Suppressor macrophage treated with lipopolysaccharide for 4 hours (primary cell): ENCODE measurements around the gene IL17RD.
A peak's percentile ranks its signal among the peaks of the same experiment; 100 is the strongest.

ENCODE experiments used
- DNase-seq: peaks from one replicate; pipeline ENCODE4 v3.0.0-alpha.2; 2020

The IL17RD gene

DNA sequence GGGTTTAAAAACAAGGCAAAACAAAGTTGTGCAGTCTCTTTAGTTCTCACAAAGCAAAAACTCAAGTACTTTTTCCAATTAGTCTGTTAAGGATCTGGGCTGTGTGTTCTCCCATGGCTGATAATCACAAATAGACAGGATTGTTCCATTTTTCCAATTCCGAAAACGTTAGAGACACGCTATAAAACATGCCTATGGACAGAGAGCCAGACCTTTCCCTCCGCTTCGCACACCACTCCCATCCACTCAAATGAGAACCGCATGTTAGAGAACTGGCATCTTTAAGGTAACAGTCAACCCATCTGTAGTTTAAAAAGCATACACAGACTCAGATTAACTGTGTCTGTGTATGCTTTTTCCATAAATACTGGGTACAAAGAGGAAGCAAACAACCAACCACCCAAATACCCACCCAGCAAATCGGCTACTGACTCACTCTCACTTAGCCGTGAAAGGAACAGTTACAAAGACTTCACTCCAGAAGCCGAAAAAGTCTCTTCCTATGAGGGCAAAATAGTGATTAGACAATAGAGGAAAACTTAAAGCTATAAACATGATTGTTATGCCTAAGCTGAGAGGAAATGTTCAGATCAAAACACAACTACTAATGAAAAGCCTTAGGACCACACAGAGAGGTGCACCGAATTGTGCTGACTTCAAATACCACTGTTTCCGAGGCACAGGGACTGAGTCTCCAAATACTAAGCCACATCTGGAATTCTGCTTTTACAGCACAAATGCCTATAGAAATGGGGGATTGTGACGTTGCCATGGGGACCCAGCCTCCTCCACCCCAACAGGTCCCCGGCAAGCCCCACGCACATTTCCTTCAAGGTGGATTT, 36.1 kb downstream of the IL17RD start:
- DNase-seq, result no peak

DNA sequence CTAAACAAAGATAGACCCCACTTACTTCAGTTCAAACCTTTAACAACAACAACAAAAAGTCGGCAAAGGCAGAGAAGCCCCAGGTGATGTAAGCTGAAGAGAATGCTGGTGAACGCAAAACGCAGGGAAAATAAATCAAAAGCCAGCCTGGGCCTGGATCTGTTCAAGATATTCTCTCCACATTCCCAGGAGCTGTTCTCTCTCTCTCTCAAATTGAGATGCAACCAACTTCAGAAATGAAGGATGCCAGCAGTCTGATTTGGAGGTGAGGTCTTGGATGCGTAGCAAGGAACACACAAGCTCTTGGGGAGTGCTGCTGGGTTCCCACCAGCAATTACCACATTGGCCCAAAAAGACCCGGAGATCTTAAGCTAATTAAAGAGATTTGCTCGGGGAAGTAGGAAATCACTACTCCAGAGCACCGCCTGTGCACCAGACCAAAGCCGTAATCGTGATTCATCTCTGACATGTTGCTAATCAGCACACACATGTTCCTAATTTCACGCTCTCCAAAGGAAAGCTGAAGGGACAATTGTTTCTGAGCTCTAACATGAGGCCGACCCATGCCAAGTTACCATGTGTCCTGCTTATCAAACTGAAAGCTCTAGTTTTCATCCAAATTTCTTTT, 37.1 kb downstream of the IL17RD start:
- DNase-seq, result no peak

DNA sequence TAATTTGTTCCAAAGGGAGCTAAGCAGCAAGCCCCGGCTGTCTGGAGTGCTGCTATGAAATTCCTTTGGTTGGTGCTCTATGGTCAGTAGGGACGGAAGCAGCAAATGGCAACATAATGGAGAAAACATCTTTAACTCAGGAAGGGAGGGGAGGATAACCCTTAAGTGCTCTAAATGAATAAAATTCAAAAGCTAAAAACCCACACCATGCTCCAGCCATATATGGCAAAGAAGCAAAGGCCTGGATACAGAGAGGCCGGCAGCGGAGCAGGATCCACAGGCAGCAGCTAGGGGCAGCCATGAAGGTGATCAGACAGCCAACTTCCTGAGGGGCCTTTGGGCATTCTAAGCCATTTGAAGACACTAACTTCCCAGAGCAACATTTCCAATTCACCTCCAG, 38.9 kb downstream of the IL17RD start:
- DNase-seq, result no peak

DNA sequence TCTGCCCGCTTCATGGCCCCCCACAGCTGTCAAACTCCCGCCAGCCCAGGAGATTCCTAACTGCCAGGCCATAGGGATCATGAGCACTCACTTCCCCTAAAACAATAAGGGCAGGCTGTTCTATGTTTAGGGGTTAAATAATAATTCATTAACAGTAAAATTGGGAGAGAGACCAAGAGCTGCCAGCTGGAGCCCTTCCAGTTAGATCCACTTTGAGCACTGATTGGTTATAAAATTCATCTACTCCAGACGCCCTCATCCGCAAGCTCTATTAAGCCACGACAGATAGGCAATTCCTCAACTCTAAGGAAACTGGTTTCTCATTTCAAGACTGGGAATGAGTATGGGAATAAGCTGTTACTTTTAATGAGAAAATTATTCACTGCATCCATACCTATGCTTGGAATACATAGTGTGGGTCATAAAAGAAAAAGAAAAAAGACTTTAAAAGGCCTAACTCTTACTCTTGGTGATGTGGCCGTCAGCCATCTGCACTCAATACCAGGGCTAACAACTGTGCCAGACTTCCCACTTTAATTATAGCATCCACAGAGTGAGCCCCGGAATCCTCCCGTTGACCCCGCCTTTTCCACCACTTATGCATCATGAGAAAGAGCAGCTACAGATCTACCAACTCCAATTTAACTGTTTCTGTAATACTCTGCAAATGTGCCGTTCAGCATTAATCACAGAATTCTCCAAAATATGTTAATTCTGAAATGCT, 44.5 kb downstream of the IL17RD start:
- no peak for DNase-seq

DNA sequence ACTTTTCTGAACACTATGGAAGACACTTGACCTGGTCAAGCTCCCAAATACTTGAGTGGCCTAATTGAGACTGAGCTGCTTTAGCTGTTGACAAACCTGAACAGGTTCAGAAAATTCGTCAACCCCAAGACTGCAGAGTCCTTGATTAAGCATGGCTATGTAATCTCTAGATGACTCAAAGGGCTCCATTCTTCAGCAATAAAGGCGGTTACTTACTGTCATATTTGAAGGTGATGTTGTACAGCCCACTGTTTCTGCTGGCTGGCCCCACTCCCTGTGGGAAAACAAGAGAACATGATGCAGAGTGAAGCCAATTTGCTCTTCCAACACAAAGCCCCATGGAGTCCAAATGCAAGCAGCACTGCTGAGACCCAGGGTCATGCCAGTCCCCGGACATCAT, 45.1 kb downstream of the IL17RD start:
- no peak for DNase-seq

DNA sequence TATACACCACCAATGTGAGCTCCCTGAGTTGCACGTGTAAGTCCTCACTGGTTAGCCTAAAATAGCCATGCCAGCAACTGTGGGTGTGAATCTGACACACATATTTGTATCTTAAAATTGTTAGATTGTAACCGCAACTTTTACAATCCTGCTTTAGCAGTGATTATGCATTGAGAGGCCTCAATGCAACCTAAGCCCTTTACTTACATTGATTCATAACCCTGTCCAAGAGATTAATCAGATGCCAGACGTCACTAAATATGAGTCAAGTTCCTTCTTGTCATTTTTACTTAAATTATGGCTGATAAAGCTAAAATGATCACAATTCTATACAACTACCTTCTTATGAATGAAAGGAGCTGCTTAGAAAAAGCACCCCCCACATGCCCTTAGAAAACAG, 46.9 kb downstream of the IL17RD start:
- DNase-seq, result no peak

DNA sequence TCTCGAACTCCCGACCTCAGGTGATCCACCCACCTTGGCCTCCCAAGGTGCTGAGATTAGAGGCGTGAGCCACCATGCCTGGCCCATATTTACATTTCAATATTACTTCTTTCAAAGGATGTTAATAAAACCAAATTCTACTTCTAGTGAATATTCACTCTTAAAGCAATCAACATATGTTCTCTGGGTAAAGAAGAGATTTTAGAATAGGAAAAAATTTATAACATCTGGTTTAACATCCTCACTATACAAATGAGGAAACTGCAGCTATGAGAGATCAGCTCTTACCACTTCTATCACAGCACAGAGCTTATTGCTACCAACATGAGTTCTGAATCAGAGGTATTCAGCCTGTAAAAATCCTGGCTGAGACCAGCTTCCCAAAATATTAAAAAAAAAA, 48.7 kb downstream of the IL17RD start:
- DNase-seq, result no peak

DNA sequence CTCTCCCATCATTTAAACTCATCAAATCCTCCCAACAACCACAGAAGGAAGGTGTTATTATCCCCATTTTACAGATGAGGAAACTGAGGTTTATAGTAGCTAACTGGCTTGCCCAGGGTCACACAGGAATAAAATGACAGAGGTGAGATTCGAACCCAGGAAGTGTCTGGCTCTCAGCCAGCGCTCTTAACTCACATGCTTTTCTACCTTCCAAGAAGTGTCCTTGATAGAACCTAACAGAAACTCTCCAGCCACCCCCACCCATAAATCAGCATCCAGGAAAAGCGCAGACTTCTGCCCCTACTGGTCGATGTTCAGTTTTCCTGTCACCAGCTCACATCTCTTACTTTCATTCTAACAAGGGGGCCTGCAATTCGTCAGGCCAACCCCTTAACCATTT, 52.9 kb downstream of the IL17RD start:
- no peak for DNase-seq

DNA sequence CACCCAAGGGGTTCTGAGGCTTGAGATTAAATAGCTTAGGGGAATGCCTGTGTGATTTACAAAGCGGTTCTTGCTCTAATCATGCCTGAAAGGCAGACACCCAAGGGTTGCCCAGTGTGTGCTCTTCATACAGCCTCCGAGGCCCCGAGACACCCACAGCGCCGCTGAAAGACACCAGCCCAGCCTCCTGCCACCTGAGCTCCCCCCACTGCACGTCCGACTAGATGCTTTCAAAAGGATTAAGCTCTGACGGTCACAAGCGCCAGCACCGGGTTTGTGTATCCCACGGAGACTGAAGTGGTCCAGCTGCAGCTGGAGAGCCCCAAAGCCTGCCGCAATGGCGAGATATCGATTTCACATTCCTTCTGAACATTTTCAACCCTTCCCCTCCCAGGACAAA, 54.4 kb downstream of the IL17RD start:
- no peak for DNase-seq

DNA sequence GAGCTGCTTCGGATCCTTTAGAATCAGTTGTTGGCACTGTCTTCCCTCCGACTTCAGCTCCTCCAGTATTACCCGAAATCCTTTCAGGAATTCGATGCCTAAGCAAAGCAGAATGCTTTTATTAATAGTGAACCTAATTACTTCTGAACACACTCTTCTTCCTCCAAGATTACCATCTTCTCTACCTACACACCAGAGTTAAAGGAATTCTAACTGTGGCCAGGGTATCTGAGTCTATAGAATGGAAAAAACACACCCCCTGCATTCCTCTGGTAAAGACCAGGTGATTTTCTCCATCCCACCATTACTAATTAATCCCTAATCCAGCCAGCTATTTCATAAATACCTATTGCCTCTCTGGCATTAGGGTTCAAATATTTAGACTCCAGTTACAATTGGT, 54.9 kb downstream of the IL17RD start:
- no peak for DNase-seq

DNA sequence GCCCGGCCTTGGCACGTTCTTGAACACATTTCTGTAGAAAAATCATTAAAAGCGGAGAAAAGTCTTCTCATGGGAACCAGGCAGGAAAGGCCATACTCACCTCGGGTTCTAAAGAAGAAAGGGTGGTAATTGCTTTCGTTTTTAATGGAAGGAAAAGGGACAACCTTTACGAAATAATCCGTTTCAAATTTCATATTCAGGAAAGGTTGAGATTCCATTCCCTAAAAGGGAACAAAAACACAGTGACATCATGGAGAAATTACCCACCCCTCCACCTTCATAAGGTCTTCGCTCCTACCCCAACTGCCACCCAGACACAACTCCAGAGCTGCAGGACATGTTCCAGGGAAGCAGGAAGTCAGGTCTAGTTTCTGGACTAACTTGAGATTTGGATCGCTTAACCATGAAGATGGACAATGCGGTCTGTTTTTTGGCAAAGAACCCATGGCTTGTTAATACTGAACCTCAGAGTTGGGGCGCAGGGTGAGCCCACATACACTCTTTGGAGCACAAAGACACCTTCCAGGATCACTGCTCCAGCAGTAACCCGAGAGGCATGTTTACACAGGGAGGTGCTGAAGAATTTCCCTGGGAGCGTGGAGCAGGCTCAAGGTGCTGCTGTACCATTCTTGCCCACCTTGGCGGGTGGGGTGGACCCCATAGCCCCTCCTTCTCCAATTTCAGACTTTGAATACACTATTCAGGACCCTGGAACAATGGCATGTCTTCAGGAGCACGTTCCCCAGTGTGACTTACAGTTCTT, 55.5 kb downstream of the IL17RD start:
- no peak for DNase-seq

DNA sequence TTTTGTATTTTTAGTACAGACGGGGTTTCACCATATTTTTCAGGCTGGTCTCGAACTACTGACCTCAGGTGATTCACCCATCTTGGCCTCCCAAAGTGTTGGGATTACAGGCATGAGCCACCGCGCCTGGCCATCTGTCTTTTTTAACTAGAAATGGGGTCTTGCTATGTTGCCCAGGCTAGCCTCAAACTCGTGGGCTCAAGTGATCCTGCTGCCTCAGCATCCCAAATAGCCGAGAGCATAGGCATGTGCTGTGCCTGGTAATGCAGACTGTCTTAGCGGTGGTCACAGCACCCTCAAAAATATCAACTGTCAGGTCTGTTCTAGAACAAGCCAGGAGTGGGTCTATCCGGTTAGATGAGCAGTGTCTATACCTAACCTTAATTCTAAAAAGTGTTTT, 56.5 kb downstream of the IL17RD start:
- DNase-seq, result no peak

DNA sequence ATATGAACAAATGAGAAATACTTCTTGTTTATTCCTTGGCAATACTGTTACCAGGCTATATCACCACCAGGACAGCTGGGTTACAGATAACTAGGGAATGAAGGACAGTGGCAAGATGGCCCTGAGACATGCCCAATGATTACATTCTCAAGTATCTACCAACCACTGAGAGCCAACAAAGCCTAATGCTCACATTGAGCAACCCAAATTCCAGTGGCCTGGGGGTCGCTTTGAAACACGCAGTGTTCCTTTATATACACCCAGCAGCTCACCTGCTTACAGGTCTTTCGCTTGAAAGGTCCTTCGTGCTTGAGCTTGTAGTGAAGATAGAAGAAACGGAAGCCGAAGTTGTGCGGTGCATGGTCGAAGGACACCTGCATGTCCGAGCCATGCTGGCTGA, 59.6 kb downstream of the IL17RD start:
- DNase-seq, result no peak

DNA sequence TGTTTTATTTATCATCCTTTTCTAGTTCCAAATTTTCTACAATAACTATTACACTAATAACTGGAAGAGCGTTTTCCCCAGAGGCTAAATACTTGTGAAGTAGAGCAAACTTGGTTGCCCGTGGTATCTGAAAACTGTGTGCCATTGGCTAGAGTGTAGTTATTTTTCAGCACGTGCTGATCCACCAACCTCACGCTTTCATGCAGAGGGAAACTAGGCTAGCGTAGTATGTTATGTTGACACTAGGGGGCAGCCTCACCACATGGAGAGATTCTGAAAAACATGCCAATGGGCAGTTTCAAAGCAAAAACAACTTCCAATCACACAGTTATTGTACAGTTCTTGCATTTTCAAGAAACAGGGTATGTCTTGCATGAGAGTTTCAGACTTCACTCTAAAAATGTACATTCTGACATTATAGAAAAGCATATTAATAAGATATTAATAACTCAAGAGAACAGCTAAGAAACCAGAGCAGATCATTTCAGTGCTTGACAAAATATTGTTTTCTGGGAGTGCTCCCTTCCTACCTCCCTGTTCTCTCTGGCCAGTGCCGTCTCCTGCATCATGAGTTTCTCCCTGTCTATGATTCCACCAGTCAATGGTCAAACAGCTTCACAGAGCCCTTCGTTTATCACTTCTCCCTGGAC, 65.0 kb downstream of the IL17RD start:
- DNase-seq, result peak; percentile 83

DNA sequence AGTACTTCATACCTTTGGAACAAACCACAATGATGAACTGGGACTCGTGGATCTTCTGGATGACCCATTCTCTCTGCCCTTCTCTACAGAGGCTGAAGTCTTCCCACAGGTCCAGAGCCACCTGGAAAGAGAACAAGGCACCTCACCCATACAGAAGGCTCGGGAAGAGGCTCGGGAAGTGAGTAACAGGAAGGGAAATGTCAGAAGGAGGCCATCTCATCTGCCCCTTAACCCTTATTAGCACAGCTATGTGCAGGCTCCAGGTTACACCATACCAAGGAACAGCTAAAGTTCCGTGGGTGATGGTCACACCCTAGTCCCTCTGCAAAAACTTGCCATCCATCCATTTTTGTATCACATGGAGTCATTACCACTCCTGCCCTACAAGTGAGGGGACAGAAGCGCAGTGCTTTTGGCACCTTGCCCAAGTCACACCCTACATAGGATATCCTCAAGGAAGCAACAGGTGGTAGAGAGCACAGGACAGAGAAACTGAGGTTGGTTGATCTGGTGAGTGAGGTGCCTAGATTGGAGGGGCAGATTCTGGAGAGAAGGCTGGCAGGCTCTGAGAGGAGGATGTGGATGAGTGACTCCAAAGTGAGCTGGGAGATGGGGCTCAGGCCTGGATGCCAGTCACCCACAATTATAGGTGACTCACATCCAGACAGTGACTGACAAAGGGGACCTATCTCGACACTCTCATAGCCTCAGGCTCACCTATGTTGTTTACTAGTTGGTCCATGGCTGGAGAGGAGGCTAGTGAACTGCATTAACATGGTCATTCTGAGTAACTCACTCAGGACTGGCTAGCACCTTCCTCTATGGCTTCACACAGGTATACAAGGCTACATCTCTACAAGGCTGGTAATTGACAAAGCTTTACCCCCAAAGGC, 66.5 kb downstream of the IL17RD start:
- DNase-seq, result no peak

DNA sequence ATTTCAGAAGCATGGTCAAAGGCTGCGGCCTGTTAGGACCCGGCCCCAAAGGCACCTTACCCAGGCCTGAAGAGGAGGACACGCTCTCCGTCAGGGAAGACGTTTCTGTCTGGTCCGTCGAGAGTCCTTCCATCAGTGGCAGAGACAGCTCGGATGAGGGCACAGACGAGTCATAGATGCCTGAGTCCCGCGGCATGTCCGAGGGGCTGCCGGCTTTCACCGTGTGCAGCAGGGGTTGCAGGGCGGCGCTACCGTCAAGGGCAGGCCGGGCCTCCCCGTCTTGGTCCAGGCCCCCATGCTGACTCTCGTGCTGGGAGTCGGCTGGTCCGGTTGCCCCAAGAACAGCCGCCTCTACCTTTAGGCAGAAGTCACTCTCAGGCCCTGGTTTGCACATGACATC, 67.6 kb downstream of the IL17RD start:
- no peak for DNase-seq

DNA sequence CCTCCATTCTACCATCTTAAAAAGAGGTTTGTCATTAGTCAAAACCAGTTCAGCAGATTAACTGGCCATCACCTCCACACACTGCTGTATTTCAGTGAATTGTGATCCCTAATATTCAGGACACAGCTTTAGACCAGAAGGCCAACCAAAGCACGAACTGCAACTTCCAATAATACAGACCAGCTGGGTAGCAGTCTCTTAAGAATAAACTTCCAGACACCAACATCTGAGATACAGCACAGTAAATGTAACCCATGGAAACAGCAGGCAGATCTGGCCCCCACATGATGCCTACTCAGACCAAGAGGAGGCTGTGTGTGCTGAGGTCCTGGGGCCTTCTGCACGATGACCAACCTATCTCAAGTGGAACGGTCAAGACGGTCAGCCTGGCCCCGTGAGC, 69.8 kb downstream of the IL17RD start:
- DNase-seq, result no peak

DNA sequence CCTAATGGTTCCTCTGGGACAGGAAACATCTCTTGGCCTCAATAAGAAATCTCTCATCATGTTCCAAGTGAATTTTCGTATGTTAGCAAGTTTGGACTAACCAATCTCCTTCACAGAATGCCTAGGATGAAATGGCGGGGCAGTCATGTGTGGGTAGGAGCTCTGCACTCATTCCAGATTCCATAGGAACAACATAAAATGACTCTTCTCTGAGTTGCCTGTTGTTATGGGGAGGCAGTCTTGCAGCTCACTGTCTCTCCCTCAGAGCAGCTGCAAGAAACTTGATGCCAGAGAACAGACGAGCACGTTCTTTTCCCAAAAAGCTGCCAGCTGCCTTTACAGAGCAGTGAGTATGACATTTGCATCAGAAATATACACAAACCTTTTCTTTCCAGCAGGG, 70.6 kb downstream of the IL17RD start:
- no peak for DNase-seq

DNA sequence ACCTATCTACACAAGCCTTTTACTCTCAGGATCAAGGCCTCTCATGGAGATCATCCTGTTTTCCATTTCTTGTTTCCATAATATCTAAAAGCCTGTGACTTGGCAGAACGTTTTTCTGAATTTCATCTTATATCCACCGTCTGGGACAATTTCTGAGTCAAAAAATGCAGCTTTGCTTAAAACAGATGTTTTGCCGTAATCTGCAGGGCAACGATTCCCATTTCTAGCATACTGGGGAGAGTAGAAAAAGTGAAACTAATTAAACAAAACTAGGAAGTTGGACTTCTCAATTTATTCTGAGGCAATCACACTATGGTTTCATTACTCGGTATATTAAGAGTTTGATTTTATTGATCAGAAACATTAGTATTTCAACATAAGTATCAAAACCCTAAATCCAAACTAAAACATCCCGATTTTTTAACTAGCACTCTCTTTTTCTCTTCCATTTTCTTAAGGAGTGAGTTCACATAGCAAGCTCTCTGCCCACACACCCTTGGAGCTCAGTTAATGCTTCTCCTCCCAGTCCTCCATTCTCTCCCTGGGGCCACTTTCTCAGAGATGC, 71.1 kb downstream of the IL17RD start:
- DNase-seq, result peak; percentile 65

DNA sequence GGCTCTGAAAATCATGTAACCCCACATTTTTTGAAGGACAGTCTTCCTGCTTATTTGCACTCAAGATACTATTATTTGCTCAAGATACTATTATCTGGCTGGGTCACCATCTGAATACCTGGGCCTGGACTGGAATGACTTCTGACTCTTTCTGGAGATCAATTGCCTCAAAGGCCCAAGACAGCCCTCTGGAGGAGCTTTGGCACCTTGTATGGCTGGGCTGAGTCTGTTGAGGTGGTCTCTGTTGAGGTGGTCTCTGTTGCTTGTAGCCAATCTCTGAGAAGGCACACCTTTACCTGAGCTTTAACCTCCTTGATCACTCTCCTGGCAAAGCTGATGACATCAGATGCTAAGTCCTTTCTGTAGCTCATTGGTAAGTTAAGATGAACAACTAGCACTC, 71.7 kb downstream of the IL17RD start:
- no peak for DNase-seq

DNA sequence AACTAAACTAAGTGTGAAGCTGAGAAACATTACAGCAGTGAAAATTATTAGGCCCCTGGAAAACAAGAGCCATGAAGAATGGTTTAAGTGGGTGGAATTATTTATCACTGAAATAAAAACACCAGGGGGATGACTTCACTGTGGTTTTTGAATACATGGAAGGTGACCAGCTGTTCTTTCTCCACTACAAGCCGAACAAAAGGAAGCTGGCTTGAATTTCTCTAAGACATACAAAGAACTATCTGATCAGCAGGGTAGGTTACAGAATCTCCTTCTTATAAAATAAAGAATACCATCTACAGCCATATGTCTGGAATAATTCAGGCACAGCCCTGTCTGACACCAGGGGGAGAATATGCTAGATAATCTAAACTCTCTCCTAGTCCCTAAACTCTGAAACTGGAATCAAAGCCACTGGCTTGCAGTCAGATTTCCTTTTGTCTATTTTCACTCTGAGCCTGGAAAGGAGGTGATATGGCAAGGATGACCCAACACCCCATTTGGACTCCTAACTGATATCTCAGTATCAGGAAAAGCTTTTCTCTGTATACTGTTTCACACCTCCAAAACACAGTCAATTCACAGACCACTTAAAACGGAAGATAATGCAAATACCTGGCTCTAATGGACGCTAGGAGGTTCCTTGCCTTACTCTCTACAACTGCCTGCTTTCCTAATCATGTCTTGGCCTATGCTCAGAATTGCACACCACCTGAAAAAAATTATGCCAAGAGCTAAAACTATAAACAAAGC, 73.5 kb downstream of the IL17RD start:
- DNase-seq, result no peak
